ENCODE results near the gene TRIM33.

Gene TRIM33

DNA sequence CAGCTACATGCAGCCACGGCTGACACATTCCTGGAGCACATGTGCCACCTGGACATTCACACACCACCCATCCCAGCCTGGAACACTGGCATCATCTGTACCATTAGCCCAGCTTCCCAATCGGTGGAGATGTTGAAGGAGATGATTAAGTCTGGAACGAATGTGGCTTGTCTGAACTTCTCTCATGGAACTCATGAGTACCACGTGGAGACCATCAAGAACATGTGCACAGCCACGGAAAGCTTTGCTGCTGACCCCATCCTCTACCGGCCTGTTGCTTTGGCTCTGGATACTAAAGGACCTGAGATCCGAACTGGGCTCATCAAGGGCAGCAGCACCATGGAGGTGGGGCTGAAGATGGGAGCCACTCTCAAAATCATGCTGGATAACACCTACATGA is 25.0 kb upstream of the TRIM33 start:
- TF ChIP-seq CTCF (IDR thresholded peaks at IDR 0.05; ENCODE audit: low read length, missing control alignments), result no peak
- DNase-seq (ENCODE audit: low read depth), result no peak
- H3K4me3 ChIP-seq (replicated peaks; ENCODE audit: low read depth, low read length), result no peak overlapping the region

DNA sequence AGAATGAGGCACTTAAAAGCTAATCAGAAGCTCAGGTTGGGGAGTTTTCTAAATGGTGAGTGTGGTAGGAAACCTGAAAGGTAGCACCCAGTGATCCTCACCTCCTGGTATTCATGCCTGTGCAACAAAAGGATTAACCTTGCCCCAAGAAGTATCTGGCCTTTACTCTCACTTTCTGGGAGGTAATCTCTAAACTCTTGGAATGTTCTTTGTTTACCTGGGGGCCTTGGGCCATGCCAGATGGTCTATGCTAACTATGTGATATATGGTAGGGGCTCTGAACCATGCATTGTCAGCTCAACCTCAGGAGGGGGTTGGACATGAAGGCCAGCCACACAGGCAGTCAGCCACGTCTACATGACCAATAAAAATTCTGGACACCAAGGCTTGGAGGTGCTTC is 24.4 kb upstream of the TRIM33 start:
- no peak for TF ChIP-seq CTCF (IDR thresholded peaks at IDR 0.05; ENCODE audit: low read length, missing control alignments)
- DNase-seq (ENCODE audit: low read depth), result no peak
- no peak overlapping the region for H3K4me3 ChIP-seq (replicated peaks; ENCODE audit: low read depth, low read length)

GRCh38 chr1:114531094-114531493 is 20.1 kb upstream of the TRIM33 start:
- TF ChIP-seq CTCF (IDR thresholded peaks at IDR 0.05; ENCODE audit: low read length, missing control alignments), result no peak
- no peak for DNase-seq (ENCODE audit: low read depth)
- H3K4me3 ChIP-seq (replicated peaks; ENCODE audit: low read depth, low read length), result no peak overlapping the region

DNA sequence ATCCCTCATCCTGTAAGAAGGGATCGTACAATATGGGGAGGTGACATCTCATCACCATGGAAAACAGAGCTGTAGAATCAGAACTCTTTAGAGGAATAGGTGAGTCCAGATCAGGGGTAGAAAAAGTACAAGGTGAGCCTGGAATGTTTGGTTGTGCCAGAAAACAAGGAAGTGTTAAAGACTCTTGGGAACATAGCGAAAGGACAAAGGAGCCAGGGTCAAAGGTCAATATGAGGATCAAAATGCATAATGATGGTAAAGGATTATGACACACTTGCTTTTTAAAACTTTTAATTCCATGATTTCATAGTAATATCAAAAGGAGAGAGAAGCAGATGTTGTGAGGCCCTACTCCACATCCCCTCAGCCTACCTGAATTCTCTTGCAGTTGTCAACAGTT is 19.2 kb upstream of the TRIM33 start:
- DNase-seq (ENCODE audit: low read depth), result no peak
- no peak overlapping the region for H3K4me3 ChIP-seq (replicated peaks; ENCODE audit: low read depth, low read length)
- no peak for TF ChIP-seq CTCF (IDR thresholded peaks at IDR 0.05; ENCODE audit: low read length, missing control alignments)

GRCh38 chr1:114524944-114525343 is 13.9 kb upstream of the TRIM33 start:
- DNase-seq (ENCODE audit: low read depth), result no peak
- TF ChIP-seq CTCF (IDR thresholded peaks at IDR 0.05; ENCODE audit: low read length, missing control alignments), result no peak
- H3K4me3 ChIP-seq (replicated peaks; ENCODE audit: low read depth, low read length), result no peak overlapping the region

DNA sequence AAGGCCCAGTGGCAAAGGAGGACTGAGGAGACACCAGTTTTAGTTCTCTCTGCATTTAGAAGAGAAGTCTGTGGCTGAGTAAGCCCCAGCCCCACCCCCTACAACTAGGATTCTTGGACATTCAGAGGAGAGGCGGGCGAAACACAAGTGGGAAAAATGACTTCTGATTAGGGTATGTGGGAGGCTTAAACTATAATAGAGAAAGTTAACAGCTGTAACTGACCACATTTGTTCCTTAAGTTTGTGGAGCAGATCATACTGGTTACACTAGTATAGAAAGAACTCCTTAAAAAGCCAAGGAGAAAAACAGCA is 11.2 kb upstream of the TRIM33 start:
- no peak for TF ChIP-seq CTCF (IDR thresholded peaks at IDR 0.05; ENCODE audit: low read length, missing control alignments)
- H3K4me3 ChIP-seq (replicated peaks; ENCODE audit: low read depth, low read length), result no peak overlapping the region
- DNase-seq (ENCODE audit: low read depth), result no peak

DNA sequence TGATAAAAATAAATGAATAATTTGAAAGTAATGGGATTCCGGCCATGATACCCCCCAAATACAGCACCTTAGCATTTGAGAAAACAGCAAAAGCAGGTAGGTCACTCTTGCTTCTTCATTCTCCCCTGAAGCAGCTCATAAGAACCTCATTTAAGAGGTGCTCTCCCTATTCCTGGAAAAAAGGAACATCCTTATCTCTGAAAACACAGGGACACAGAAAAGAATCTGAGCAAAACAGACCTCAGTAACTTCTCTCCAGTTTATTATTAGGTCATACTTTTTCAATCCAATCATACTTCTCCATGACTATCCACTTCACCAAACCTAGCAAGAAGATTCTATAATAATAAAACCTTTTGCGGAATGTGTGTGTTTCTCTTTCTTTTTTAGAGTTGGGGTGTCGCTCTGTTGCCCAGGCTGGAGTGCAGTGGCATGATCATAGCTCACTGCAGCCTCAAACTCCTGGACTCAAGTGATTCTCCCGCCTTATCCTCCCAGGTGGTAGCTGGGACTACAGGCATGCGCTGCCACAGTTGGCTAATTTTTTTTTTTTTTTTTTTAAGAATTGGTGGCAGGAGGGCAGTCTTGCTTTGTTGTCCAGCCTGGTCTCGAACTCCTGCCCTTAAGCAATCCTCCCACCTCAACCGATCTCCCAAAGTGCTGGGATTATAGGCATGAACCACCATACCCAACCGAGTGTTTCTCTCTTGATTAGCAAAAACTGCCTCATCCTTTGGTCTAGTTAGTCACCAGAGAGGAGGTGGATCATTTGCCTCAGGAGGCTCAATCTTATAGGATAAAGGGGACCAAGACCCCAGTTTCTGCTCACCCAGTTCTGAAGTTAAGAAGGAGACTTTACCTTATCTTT is 10.6 kb upstream of the TRIM33 start:
- no peak for DNase-seq (ENCODE audit: low read depth)
- H3K4me3 ChIP-seq (replicated peaks; ENCODE audit: low read depth, low read length), result no peak overlapping the region
- TF ChIP-seq CTCF (IDR thresholded peaks at IDR 0.05; ENCODE audit: low read length, missing control alignments), result no peak
